Upper lobe of right lung (tissue), 1 donor: ENCODE measurements around the gene B3GLCT. TPM values are rescaled to one million over a fixed set of nuclear protein-coding genes. Genes with fewer than 3 reads are reported as not detected.
"Not testable (repeated sequence)": the region's sequence is repeated elsewhere in the genome, so short reads cannot be mapped to it uniquely, and the experiment has no call there.

Experiments
- ATAC-seq: fragments of 200-7000 bp; cut with Tn5 transposase; one replicate; pipeline ENCODE4 v1.9.1; 2020; ENCODE audit warnings: mild to moderate bottlenecking, moderate library complexity
- DNase-seq: peaks from one replicate; pipeline ENCODE4 v3.0.0-alpha.2; 2020
- H3K27ac ChIP-seq: fragments of 200-600 bp; one replicate; pipeline ENCODE4 v1.8.0; 2022
- H3K27me3 ChIP-seq: fragments of 200-600 bp; one replicate; pipeline ENCODE4 v1.8.0; 2022; ENCODE audit warnings: mild to moderate bottlenecking
- H3K36me3 ChIP-seq: fragments of 200-600 bp; one replicate; pipeline ENCODE4 v1.8.0; 2022
- H3K4me1 ChIP-seq: fragments of 200-600 bp; one replicate; pipeline ENCODE4 v1.8.0; 2022
- H3K4me3 ChIP-seq: fragments of 200-600 bp; one replicate; pipeline ENCODE4 v1.8.0; 2022; ENCODE audit warnings: mild to moderate bottlenecking
- H3K9me3 ChIP-seq: fragments of 200-600 bp; one replicate; pipeline ENCODE4 v1.8.0; 2022
- CTCF ChIP-seq: fragments of 200-600 bp; IDR thresholded peaks from one replicate; pipeline ENCODE4 v1.8.0; 2022; ENCODE audit warnings: antibody characterized with exemption
- intact Hi-C: fragments of 100-400 bp; cut with DNase I; formaldehyde crosslinking; loops from one replicate; pipeline ENCODE4 v1.11.0; 2022
- total RNA-seq: library from RNA; stranded (reverse); fragmentation: NEBNext Ultra II Directional; extraction: Animal tissue kit (Norgen Biotek cat#: 25700); gene quantifications from one replicate; pipeline ENCODE4 v1.2.1, GENCODE V29; 2021
- donor health status: DM: no; HTN: yes; CAD: no; lungs with severe emphysema.

The B3GLCT gene
- total RNA-seq, 1 donor from 2014 or later: 6.7 TPM

- H3K4me3 ChIP-seq: no peak overlapping the region
- ATAC-seq (no peak), DNase-seq (no peak)
- H3K4me1 ChIP-seq: no peaks in the 10 kb centered on the region
- H3K36me3 ChIP-seq: peaks cover 12% of the 10 kb centered on the region
- no peaks in the 10 kb centered on the region for H3K27me3 ChIP-seq
- TF ChIP-seq CTCF: no peak
- intact Hi-C loops: no loop called here
- H3K9me3 ChIP-seq: no peaks in the 10 kb centered on the region
- no peak overlapping the region for H3K27ac ChIP-seq
Measured at GRCh38 chr13:31328549-31329235, 128.9 kb downstream of the B3GLCT start.

- no peak for DNase-seq
- no peak for ATAC-seq
- intact Hi-C loops: no loop called here
- Histone ChIP-seq H3K27ac (no peak overlapping the region), H3K36me3 (peaks cover 7% of the 10 kb centered on the region), H3K4me1 (no peaks in the 10 kb centered on the region), H3K9me3 (no peaks in the 10 kb centered on the region), H3K27me3 (no peaks in the 10 kb centered on the region), H3K4me3 (no peak overlapping the region)
- TF ChIP-seq CTCF: no peak
Measured at GRCh38 chr13:31330236-31330635, 130.5 kb downstream of the B3GLCT start.

GRCh38 chr13:31331068-31331467 is 131.3 kb downstream of the B3GLCT start:
- Histone ChIP-seq H3K4me3 (no peak overlapping the region), H3K27ac (no peak overlapping the region), H3K36me3 (peaks cover 7% of the 10 kb centered on the region), H3K4me1 (no peaks in the 10 kb centered on the region), H3K9me3 (no peaks in the 10 kb centered on the region), H3K27me3 (no peaks in the 10 kb centered on the region)
- intact Hi-C loops: no loop called here
- no peak for ATAC-seq
- TF ChIP-seq CTCF: no peak
- no peak for DNase-seq

- Histone ChIP-seq H3K27me3 (no peaks in the 10 kb centered on the region), H3K36me3 (peaks cover 2% of the 10 kb centered on the region), H3K27ac (no peak overlapping the region), H3K4me3 (no peak overlapping the region), H3K4me1 (no peaks in the 10 kb centered on the region), H3K9me3 (no peaks in the 10 kb centered on the region)
- TF ChIP-seq CTCF: no peak
- intact Hi-C loops: no loop called here
- no peak for DNase-seq
- no peak for ATAC-seq
Measured at GRCh38 chr13:31334547-31334946, 134.8 kb downstream of the B3GLCT start.

GRCh38 chr13:31334994-31335557 is 135.3 kb downstream of the B3GLCT start:
- H3K27ac ChIP-seq: no peak overlapping the region

GRCh38 chr13:31339616-31340015 is 139.8 kb downstream of the B3GLCT start:
- H3K27me3 ChIP-seq, H3K4me1 ChIP-seq, H3K9me3 ChIP-seq, intact Hi-C loops, H3K36me3 ChIP-seq, H3K27ac ChIP-seq, DNase-seq, H3K4me3 ChIP-seq, ATAC-seq: not testable (repeated sequence)

More at GRCh38 chr13:31334994-31335557, 135.3 kb downstream of the B3GLCT start:
- intact Hi-C loops: no loop called here
- H3K9me3 ChIP-seq: no peaks in the 10 kb centered on the region
- no peaks in the 10 kb centered on the region for H3K4me1 ChIP-seq
- ATAC-seq (no peak), DNase-seq (no peak)
- no peaks in the 10 kb centered on the region for H3K27me3 ChIP-seq
- no peak for TF ChIP-seq CTCF
- no peak overlapping the region for H3K4me3 ChIP-seq
- H3K36me3 ChIP-seq: no peaks in the 10 kb centered on the region

- intact Hi-C loops, H3K27me3 ChIP-seq, H3K27ac ChIP-seq, H3K36me3 ChIP-seq, DNase-seq, H3K4me3 ChIP-seq, ATAC-seq, H3K4me1 ChIP-seq, H3K9me3 ChIP-seq: not testable (repeated sequence)
Measured at GRCh38 chr13:31340848-31341247, 141.1 kb downstream of the B3GLCT start.
